Choroid plexus epithelial cell (primary cell): Measurements from ENCODE around the gene GRIN3B.

ENCODE experiments used
- DNase-seq: peaks from one replicate; pipeline ENCODE4 v3.0.0-alpha.2; 2010; ENCODE audit warnings: low read depth
- H3K4me3 ChIP-seq: 2 replicates; pipeline ENCODE4 v1.5.1; 2011; ENCODE audit warnings: low read depth, mild to moderate bottlenecking, control low read depth, low read length, moderate library complexity
- TF ChIP-seq, protein P1 (sequence below): conservative IDR thresholded peaks from 2 replicates; pipeline ENCODE4 v1.5.1; 2011; ENCODE audit warnings: low read depth, mild to moderate bottlenecking, control low read depth, inconsistent platforms, low read length, moderate library complexity

The GRIN3B gene

GRCh38 chr19:966485-967088 is 33.6 kb upstream of the GRIN3B start:
- DNase-seq: no peak
- TF ChIP-seq, protein P1, sequence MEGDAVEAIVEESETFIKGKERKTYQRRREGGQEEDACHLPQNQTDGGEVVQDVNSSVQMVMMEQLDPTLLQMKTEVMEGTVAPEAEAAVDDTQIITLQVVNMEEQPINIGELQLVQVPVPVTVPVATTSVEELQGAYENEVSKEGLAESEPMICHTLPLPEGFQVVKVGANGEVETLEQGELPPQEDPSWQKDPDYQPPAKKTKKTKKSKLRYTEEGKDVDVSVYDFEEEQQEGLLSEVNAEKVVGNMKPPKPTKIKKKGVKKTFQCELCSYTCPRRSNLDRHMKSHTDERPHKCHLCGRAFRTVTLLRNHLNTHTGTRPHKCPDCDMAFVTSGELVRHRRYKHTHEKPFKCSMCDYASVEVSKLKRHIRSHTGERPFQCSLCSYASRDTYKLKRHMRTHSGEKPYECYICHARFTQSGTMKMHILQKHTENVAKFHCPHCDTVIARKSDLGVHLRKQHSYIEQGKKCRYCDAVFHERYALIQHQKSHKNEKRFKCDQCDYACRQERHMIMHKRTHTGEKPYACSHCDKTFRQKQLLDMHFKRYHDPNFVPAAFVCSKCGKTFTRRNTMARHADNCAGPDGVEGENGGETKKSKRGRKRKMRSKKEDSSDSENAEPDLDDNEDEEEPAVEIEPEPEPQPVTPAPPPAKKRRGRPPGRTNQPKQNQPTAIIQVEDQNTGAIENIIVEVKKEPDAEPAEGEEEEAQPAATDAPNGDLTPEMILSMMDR: no peak
- no peak overlapping the region for H3K4me3 ChIP-seq

DNA sequence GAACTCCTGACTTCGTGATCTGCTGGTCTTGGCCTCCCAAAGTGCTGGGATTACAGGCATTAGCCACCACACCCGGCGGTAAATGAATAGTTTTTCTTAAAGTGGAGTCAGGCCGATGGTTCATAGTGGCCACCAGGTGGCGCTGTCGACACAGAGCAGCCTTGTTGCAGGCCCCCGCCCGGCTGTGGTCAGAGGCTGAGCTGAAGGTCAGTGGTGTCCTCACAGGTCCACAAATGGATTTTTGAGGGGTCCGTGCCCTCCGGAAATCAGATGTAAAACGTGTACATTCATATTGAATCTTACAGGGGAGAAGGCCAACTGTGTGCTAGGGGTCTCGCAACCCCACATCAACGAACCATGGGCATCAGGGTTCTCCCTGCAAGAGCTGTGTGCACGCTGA is 29.5 kb upstream of the GRIN3B start:
- TF ChIP-seq, protein P1: peak; percentile 78
- H3K4me3 ChIP-seq: no peak overlapping the region
- DNase-seq: peak; percentile 40

GRCh38 chr19:971795-972194 is 28.4 kb upstream of the GRIN3B start:
- DNase-seq: no peak
- TF ChIP-seq, protein P1: no peak
- H3K4me3 ChIP-seq: no peak overlapping the region

- TF ChIP-seq, protein P1: no peak
- no peak for DNase-seq
- H3K4me3 ChIP-seq: no peak overlapping the region
Measured at GRCh38 chr19:972281-972680, 27.9 kb upstream of the GRIN3B start.

DNA sequence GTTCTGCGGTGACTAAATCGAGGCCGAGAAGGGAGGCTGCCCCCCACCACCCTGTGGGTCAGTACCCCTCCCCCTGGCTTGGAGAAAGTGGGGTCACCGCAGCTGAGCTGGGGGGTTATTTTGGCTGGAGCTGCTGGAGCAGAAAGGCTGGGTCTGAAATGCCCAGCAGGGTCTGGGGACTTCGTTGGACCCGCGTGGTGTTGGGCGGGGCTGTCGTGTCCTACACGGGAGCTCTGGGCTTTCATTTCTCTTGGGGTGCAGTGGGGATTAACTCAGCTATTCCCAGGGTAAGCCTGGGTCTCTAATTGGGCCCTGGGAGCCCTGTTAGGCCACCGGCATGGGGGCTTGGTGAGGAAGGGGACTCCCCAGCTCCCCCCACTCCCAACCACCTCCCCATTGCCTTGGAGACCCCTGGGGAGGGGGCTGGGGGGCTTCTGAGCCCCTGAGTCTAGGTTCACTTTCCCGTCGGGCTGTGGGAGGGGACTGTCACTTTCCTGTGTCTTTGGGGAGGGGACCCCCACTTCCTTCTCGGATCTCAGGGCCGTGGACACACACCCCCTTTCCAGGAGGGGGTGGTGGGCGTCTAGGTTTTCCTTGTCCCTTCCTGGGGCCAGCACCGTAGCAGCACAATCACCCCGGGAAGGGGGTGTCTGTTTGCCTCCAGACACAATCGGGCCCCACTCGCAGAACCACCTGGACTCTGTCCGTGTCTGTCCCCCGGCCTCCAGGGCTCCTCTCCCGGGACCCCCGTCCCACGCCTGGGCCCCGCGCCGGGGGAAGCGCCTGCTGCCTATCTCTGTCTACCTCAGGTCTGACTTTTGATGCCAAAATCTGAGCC is 26.3 kb upstream of the GRIN3B start:
- no peak overlapping the region for H3K4me3 ChIP-seq
- DNase-seq: no peak
- TF ChIP-seq, protein P1: no peak

GRCh38 chr19:974564-975257 is 25.5 kb upstream of the GRIN3B start:
- TF ChIP-seq, protein P1: no peak
- no peak overlapping the region for H3K4me3 ChIP-seq
- DNase-seq: no peak
